Measurements from ENCODE around the gene PCDH9.

The PCDH9 gene

GRCh38 chr13:66974174-66974573, 256.0 kb downstream of the PCDH9 start:
- no peak for DNase-seq (ENCODE audit: low spot score)

GRCh38 chr13:66972659-66973058, 257.5 kb downstream of the PCDH9 start:
- DNase-seq (ENCODE audit: low spot score), result no peak

DNA sequence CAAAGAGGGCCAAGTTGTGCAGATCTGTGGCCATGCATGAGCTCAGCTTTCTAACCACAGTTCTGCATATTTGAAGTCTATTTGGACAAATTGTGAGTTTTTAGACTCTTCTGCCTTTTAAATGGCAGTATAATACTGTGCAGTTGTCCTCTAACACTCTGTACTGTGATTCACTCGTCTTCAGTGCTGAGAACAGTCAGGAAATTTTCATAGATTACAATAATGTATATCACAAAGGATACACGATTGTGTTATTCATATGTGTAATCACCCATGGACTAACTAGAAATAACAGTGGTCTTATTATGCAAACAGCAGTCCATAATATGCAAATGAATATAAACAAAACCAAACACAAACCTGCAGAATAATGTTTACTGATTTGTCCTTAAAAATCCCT, 259.1 kb downstream of the PCDH9 start:
- DNase-seq (ENCODE audit: low spot score), result no peak

GRCh38 chr13:66969291-66969690, 260.8 kb downstream of the PCDH9 start:
- no peak for DNase-seq (ENCODE audit: low spot score)

DNA sequence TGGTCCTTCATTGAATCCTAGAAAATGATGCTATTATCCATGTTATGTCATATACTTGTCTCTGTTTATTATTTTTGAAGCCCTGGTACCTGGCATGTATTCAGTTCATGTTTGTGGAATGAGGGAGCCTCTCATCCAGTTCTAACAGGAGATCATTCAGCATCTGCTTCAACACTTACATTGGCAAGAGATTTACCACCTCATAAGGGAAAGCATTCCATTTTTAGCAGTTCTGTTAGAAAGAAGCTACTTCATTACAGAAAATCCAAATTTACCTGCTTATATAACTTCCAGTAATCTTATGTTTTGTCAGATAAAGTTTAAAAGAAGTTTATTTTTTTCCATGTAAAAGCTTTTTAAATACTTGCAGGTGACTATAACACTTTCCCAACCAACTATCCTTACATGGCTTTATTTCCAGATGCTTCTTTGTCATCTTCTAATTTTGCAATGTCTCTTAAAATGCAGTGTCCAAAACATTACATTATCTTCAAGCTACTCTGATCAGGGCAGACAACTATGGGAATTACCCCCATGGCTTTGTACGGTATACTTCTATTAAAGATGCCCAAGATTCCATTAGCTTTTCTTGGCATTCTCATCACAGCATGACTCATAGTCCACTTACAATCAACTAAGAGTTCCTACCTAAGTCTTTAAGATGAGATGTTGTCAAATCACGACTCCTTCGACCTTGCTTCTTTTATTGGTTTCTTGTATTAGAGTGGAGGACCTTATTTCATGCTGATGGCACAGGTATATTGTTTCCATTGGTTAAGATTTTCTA, 262.1 kb downstream of the PCDH9 start:
- DNase-seq (ENCODE audit: low spot score), result no peak

- DNase-seq (ENCODE audit: low spot score), result no peak
These were observed 265.0 kb downstream of the PCDH9 start for GRCh38 chr13:66965181-66965580.

DNA sequence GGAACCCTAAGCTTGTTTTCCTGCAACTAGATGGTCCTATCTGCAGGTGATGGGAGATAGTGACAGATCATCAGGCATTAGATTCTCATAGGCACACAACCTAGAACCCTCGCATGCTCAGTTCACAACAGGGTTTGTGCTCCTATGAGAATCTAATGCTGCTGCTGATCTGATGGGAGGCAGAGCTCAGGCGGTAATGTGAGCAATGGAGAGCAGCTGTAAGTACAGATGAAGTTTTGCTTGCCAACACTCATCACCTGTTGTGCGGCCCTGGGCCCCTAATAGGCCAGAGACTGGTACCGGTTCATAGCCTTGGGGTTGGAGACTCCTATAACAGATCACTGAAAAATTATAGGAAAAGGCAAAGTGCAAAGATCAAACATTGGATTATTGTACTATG, 267.2 kb downstream of the PCDH9 start:
- no peak for DNase-seq (ENCODE audit: low spot score)

DNA sequence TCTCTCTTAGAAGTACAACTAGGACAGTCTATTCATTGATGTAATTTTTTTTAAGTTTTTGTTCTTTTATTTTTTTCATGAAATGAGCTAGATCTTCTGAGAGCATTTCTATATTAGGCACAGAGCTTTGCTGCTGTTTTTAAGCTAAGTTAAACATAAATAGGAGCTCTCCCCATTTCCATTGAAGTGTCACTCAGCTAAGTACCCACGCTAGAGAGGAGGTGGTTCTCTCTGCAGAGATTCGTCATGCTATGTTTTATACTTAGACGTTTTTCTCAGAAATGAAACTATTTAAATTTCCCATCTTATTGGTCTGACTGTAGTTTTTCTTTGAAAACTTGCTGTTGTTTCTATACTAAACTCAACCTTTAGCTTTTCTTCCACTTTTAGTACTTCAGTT, 271.5 kb downstream of the PCDH9 start:
- no peak for DNase-seq (ENCODE audit: low spot score)

GRCh38 chr13:66952507-66952906, 277.6 kb downstream of the PCDH9 start:
- no peak for DNase-seq (ENCODE audit: low spot score)

GRCh38 chr13:66951426-66951825, 278.7 kb downstream of the PCDH9 start:
- DNase-seq (ENCODE audit: low spot score), result no peak

- DNase-seq (ENCODE audit: low spot score), result no peak
These were observed 279.5 kb downstream of the PCDH9 start for GRCh38 chr13:66950666-66951065.

DNA sequence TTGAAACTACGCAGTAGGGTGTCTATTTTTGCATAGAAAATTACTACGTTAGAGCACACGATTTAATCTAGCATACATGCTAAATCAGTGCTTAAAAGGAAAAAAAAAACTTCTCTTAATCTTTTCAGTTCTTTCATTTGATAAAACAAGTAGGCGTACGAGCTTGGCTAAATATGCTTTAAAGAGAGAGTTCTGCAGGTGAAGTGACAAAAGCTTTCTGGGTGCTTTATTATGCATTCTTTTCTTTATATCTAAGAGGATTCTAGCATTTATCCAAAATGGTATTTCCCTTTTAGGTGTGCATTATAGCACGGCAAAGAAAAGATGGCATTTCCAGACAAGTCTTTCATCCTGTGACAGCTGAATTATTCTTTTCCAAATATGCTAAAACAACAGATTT, 281.2 kb downstream of the PCDH9 start:
- no peak for DNase-seq (ENCODE audit: low spot score)

DNA sequence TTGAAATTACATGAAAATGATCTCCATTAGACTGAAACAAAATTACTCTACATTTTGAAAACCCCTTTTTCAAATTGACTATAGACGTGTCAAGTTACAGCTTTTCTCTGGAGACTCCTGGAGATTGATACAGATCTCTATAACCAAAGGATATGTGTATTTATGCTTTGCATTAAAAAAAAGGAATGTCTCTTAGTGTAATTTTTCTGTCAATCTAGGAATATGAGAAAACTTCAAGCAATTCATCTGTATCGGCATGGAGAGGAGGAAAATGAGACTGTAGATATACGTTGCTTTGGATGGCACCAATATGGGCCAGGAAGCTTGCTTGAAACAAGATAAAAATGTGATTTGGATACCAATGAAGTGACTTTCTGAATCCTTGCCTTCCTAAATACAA, 286.6 kb downstream of the PCDH9 start:
- DNase-seq (ENCODE audit: low spot score), result no peak

DNA sequence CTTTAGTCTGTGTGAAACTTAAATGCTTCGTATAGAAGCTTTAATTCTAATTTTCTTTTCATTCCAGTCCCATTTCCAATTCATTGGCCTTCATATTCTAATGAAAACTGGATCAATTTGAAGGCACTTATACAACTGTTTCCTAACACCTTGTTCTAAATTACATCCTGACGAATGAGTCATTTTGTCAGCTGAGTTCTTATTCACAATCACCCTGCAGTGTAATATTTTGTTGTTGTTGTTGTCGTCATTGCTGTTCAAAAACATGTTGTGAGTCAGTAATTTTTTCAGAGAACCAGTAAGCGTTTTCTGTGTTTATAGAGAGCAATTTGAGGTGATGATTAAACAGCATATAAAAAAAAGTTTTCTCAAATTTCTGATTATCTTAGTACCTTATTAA, 290.0 kb downstream of the PCDH9 start:
- DNase-seq (ENCODE audit: low spot score), result no peak

DNA sequence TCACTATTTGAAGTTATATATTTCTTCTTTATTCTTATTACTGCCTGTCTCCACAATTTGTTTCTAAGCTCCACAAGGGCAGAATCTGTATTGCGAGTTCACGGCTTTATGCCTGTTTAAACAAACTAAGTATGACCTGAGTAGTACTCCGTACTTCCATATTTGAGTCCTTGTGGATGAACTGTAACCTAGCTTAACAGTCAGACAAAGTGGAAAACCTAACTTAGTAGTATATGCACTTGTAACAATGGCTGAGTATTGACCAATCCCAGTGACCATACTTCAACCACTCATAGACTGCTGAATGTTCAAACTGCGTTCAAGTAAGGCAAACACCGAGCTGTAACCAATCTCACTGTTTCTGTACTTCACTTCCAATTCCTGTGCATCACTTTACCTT, 292.7 kb downstream of the PCDH9 start:
- no peak for DNase-seq (ENCODE audit: low spot score)

DNA sequence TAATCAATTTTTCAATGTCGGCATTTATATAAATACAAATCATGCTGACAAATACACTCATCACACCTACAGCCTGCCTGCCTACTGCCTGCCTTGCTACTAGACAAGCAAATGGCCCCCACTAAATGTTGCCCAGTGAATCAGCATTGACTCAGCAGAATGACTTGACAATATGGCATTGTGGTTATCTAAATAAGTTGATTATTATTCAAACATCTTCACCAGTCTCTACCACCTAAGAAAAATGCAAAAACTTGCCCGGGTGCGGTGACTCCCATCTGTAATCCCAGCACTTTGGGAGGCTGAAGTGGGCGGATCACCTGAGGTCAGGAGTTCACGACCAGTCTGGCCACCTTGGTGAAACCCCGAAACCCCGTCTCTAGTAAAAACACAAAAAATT, 296.1 kb downstream of the PCDH9 start:
- no peak for DNase-seq (ENCODE audit: low spot score)

GRCh38 chr13:66933527-66933926, 296.6 kb downstream of the PCDH9 start:
- DNase-seq (ENCODE audit: low spot score), result no peak

DNA sequence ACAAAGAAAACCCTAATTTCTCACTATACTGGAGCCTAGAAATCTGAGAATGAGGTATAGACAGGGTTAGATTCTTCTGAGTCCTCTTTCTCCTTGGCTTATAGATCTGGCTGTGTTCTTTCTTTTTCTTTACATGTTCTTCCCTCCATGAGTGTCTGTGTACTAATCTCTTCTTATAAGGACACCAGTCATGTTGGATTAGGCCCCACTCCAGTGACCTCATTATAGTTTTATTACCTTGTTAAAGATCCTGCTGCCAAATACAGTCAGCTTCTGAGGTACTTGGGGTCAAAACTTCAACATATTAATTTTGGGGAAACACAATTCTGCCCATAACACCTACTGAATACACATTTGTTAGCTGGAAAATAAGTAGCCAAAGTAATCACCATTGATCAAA, 302.6 kb downstream of the PCDH9 start:
- DNase-seq (ENCODE audit: low spot score), result no peak

- DNase-seq (ENCODE audit: low spot score), result no peak
These were observed 303.1 kb downstream of the PCDH9 start for GRCh38 chr13:66926851-66927524.

GRCh38 chr13:66926200-66926850, 303.8 kb downstream of the PCDH9 start:
- no peak for DNase-seq (ENCODE audit: low spot score)

DNA sequence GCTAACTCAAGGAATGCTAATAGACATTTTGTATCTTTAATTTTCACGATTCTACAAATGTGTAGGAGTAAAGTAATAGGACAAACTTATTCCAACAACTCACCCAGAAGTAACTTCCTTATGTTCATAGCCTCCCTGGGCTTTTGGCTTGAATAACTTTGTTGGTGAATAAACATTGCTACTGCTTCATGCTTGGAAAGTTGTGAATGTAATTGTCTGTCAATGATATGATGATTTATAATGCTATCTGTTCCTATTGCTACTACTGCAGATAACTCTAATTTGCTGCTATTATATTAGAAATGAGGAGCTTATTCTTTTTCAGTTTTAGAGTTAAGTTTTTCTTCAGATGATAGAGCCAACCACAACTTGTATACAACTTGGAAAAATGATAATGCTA, 307.7 kb downstream of the PCDH9 start:
- DNase-seq (ENCODE audit: low spot score), result no peak

GRCh38 chr13:66921437-66921836, 308.7 kb downstream of the PCDH9 start:
- no peak for DNase-seq (ENCODE audit: low spot score)

DNA sequence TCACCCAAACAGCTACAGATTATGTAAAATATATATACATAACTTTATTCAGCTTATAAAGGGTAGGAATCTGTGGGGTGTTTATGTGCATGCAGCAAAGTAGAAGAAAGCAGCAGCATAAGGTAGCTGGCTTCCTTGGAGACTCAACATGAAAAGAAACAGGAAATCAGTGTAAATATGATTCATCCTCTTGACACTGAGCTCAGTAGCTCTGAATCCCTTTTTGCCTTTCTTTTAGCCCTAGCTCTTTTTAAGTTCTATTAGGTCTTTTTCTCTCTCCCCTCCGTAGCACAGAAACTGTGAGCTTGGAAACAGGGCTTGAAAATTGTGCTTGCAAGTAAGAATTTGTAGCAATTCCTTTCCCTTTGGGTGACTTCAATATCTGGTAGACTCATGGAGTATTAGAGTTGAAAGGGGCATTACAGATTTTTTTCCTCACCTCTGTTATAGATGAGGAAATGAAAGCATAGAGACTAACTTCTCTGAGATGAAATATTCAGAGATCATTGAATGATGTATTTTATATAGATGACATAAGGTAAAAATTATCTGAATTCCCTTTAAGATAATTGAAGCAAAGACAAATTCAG, 314.4 kb downstream of the PCDH9 start:
- no peak for DNase-seq (ENCODE audit: low spot score)
